Smooth muscle cell (in vitro differentiated cells): ENCODE measurements around the gene PTGR1. TPM values are rescaled to one million over a fixed set of nuclear protein-coding genes. Genes with fewer than 3 reads are reported as not detected.

Experiments
- DNase-seq: peaks from one replicate; lab custom pipeline; 2025; ENCODE audit not compliant: unreplicated experiment; lab: John Stamatoyannopoulos, UW
- H2AFZ ChIP-seq: fragments of 200-600 bp; sonication (generic); 2 replicates; pipeline ENCODE4 v1.6.0; 2016; ENCODE audit warnings: antibody characterized with exemption, low read depth, mild to moderate bottlenecking
- H3F3A ChIP-seq: fragments of 200-600 bp; sonication (generic); 2 replicates; pipeline ENCODE4 v1.6.0; 2017; ENCODE audit warnings: antibody characterized with exemption, low read depth
- H3K27ac ChIP-seq: fragments of 200-600 bp; sonication (generic); 2 replicates; pipeline ENCODE4 v1.5.1; 2016; ENCODE audit warnings: low read depth, mild to moderate bottlenecking
- H3K27me3 ChIP-seq: fragments of 200-600 bp; sonication (generic); 2 replicates; pipeline ENCODE4 v1.6.1; 2016; ENCODE audit warnings: low read depth, mild to moderate bottlenecking
- H3K36me3 ChIP-seq: fragments of 200-600 bp; sonication (generic); 2 replicates; pipeline ENCODE4 v1.5.1; 2016; ENCODE audit warnings: low read depth
- H3K4me1 ChIP-seq: fragments of 200-600 bp; sonication (generic); 2 replicates; pipeline ENCODE4 v1.5.1; 2016; ENCODE audit warnings: low read depth
- H3K4me2 ChIP-seq: fragments of 200-600 bp; sonication (generic); 2 replicates; pipeline ENCODE4 v1.6.0; 2016; ENCODE audit warnings: mild to moderate bottlenecking
- H3K4me3 ChIP-seq: fragments of 200-600 bp; sonication (generic); 2 replicates; pipeline ENCODE4 v1.5.1; 2016; ENCODE audit warnings: mild to moderate bottlenecking
- H3K79me2 ChIP-seq: fragments of 200-600 bp; sonication (generic); 2 replicates; pipeline ENCODE4 v1.6.0; 2016; ENCODE audit warnings: low read depth, mild to moderate bottlenecking
- H3K9ac ChIP-seq: fragments of 200-600 bp; sonication (generic); 2 replicates; pipeline ENCODE4 v1.6.0; 2016; ENCODE audit warnings: low read depth
- H3K9me3 ChIP-seq: fragments of 200-600 bp; sonication (generic); replicated peaks from 2 replicates; pipeline ENCODE4 v1.5.1; 2016; ENCODE audit warnings: low read depth
- H4K20me1 ChIP-seq: fragments of 200-600 bp; sonication (generic); 2 replicates; pipeline ENCODE4 v1.6.0; 2016; ENCODE audit warnings: low read depth
- polyA plus RNA-seq: library from polyadenylated mRNA; unstranded; fragments of >200 nt; fragmentation: Nextera tagmentation; extraction: Ambion mirVana; gene quantifications from 2 replicates; pipeline ENCODE4 v1.2.1, GENCODE V29; 2016
- total RNA-seq: library from RNA; depleted of rRNA; stranded (reverse); fragments of >200 nt; gene quantifications from 2 replicates; pipeline ENCODE4 v1.2.3, GENCODE V29; 2014
- TF ChIP-seq, protein P1 (sequence below): fragments of 200-600 bp; sonication (generic); IDR thresholded peaks from 2 replicates; pipeline ENCODE4 v1.5.1; 2017; ENCODE audit warnings: borderline replicate concordance, mild to moderate bottlenecking, antibody characterized with exemption; ENCODE audit not compliant: insufficient read depth, poor library complexity, severe bottlenecking

The PTGR1 gene
- total and polyA plus RNA-seq, 2 experiments from 2014 or later, result 70.5 to 74.4 TPM

DNA sequence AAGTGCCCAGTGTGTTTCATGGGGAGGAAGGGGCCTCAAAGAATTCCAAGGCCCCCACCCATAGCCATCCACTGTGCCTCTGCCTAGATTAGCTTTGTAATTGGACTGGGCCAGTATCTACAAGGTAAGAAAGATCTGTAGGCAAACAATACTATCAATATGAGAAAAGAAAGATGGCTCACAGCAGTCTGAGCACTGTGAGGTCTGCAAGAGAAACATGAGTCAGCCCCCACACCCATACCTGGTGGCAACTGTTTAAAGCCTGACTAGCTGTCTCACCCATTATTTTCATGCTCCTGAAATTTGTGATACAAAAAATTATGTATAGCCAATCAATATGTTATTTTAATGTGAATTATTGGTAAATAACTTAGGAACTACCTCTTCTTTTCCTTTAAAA is 84.5 kb downstream of the PTGR1 start:
- Histone ChIP-seq H3F3A (no peaks in the 10 kb centered on the region), H3K79me2 (no peaks in the 10 kb centered on the region), H3K4me2 (no peak overlapping the region), H3K27me3 (no peaks in the 10 kb centered on the region), H3K36me3 (no peaks in the 10 kb centered on the region), H2AFZ (no peak overlapping the region), H3K9me3 (no peaks in the 10 kb centered on the region), H3K4me3 (no peak overlapping the region), H4K20me1 (no peaks in the 10 kb centered on the region), H3K27ac (no peak overlapping the region), H3K4me1 (no peaks in the 10 kb centered on the region), H3K9ac (no peak overlapping the region)
- DNase-seq, result no peak
- TF ChIP-seq, protein P1, sequence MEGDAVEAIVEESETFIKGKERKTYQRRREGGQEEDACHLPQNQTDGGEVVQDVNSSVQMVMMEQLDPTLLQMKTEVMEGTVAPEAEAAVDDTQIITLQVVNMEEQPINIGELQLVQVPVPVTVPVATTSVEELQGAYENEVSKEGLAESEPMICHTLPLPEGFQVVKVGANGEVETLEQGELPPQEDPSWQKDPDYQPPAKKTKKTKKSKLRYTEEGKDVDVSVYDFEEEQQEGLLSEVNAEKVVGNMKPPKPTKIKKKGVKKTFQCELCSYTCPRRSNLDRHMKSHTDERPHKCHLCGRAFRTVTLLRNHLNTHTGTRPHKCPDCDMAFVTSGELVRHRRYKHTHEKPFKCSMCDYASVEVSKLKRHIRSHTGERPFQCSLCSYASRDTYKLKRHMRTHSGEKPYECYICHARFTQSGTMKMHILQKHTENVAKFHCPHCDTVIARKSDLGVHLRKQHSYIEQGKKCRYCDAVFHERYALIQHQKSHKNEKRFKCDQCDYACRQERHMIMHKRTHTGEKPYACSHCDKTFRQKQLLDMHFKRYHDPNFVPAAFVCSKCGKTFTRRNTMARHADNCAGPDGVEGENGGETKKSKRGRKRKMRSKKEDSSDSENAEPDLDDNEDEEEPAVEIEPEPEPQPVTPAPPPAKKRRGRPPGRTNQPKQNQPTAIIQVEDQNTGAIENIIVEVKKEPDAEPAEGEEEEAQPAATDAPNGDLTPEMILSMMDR, result no peak

Other genes starting within 250 kb of the PTGR1 start
- gene ECPAS, start 115.3 kb downstream of the PTGR1 start, total RNA-seq, result 53.7 and 62.2 TPM in 2 replicates
- gene ECPAS, start 115.3 kb downstream of the PTGR1 start, polyA plus RNA-seq, result 24.1 and 32.1 TPM in 2 replicates
- 0.54 and 0.67 TPM in 2 replicates for gene ZNF483, start 74.5 kb downstream of the PTGR1 start, total RNA-seq
- gene ZNF483, start 74.5 kb downstream of the PTGR1 start, polyA plus RNA-seq, result 0.31 and 0.53 TPM in 2 replicates
- gene DNAJC25, start 31.7 kb upstream of the PTGR1 start, total RNA-seq, result 13.1 and 14.2 TPM in 2 replicates
- 16.5 and 17.4 TPM in 2 replicates for gene DNAJC25, start 31.7 kb upstream of the PTGR1 start, polyA plus RNA-seq
- gene GNG10, start 62.0 kb upstream of the PTGR1 start, total RNA-seq, result 102 and 104 TPM in 2 replicates
- 43.8 and 47.9 TPM in 2 replicates for gene GNG10, start 62.0 kb upstream of the PTGR1 start, polyA plus RNA-seq
- gene SHOC1, start 195.3 kb upstream of the PTGR1 start, total RNA-seq, result not detected in 2 replicates
- gene SHOC1, start 195.3 kb upstream of the PTGR1 start, polyA plus RNA-seq, result 0.31 TPM in 1 of 2 replicates, not detected in the other